HG03175 (cell line): Measurements from ENCODE around the gene ZNF492.
"Not testable (repeated sequence)": the region's sequence is repeated elsewhere in the genome, so short reads cannot be mapped to it uniquely, and the experiment has no call there.

Source experiments
- ATAC-seq: cut with Tn5 transposase; IDR thresholded peaks from one replicate; pipeline ENCODE4 v1.9.1; 2021; ENCODE audit warnings: mild to moderate bottlenecking, moderate library complexity; ENCODE audit not compliant: unreplicated experiment

The ZNF492 gene

DNA sequence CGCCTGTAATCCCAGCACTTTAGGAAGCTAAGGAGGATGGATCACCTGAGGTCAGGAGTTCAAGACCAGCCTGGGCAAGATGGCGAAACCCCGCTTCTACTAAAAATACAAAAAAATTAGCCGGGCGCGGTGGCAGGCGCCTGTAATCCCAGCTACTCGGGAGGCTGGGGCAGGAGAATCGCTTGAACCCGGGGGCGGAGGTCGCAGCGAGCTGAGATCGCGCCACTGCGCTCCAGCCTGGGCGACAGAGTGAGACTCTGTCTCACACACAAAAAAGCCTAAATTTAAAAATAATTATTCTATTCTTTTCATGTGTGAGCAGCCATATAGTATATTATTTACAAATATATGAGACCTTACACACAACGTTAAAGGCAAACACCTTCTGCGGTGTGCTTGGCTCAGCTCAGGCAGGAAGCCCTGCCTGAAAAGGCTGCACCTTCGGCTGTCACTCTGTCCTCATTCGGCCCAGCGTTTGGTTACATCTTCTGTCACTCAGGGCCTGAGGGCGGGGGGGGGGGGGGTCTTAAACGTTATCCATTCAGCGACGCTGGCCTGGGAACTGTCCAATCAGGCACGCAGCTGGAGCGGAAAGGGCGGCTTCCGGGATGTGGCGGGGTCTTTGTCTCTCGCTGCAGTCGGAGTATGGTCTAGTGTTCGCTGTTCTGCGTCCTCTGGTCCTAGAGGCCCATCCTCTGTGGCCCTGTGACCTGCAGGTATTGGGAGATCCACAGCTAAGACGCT is at the start of gene ZNF492:
Gene ZNF492, plus strand, starts transcription at position 619 of the 744 bp plus-strand sequence. CDS start 19,076 bp downstream, outside the sequence.
- ATAC-seq: not testable (repeated sequence)

DNA sequence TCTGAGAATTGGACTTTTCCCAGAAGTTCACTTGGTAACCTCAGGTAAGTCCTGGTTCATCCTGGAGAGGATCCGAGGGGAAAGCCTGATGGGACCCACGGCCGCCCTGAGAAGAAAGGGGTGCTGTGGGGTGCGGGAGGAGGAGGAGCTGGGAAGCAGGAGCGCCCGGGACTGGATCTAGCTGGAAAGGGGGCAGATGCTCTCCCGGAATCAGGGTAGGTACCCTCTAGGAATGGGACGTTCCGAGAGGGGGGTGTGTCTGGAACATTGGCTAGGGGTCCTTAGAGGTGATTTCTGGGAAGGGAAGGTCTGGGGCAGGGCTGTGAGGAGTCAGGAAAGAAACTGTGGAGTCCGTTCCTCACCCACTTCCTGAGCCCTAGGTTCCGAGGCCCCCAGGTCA is 38.7 kb upstream of the ZNF492 start:
- ATAC-seq: no peak

DNA sequence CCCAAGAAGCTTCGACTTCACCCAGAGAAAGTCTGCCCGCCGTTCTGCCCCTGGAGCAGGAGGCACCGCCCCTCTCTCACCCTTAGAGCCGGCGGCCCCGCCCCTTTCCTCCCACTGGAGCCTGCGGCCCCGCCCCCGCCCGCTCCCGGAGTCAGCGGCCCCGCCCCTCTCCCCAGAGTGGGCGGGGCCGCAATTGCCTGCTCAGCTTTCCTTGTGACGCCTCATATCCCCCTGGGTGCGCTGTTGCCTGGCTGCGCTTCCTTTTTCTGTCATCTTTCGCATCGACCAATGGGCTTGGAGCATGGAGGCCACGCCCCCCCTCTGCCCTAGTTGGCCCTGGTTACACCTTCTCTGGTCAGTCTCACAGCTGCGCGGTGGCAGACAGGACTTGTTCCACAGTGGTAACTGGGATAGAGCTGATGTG is 38.2 kb upstream of the ZNF492 start:
- ATAC-seq: no peak

DNA sequence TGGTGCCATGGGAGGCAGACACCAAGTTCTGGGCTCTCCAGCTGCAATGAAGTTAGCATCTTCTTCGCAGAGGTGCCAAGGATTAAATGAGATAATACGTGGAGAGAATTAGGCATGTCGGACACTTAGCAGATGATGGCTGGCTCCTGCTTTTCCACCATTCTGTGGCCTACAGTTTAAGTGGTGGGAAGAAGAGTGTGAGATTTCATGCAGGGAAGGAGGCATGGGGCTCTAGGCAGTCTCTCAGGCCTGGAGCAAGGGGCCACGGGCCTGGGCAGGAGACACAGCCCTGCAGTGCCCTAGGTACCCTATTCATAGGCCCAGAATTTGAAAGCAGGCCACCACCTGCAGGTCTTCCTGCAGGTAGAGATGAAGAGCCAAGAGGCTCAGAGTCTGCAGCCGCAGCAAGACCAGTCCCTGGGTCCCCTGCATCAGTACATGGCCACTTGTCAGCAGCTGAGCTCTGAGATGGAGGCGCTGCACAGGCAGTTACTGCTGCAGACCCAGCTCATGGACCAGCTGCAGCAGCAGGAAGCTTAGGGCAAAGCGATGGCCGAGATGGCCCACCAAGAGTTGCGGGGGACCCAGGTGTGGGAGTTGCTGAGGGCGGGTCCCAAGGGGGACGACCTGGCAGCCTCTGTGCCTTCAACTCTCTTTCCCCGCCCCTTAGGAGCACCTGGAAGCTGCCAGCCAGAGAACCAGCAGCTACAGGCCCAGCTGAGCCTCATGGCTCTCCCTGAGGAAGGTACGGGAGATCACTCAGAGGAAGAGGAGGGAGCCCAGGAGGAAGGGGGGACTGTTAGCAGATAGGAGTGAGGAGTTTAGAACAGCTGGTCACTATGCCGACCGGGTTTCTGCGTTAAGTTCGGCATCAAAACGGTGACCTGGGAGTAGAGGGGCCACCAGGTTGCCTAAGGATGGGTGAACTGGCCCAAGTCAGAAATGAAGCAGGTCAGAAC is 33.2 kb upstream of the ZNF492 start:
- ATAC-seq: no peak

DNA sequence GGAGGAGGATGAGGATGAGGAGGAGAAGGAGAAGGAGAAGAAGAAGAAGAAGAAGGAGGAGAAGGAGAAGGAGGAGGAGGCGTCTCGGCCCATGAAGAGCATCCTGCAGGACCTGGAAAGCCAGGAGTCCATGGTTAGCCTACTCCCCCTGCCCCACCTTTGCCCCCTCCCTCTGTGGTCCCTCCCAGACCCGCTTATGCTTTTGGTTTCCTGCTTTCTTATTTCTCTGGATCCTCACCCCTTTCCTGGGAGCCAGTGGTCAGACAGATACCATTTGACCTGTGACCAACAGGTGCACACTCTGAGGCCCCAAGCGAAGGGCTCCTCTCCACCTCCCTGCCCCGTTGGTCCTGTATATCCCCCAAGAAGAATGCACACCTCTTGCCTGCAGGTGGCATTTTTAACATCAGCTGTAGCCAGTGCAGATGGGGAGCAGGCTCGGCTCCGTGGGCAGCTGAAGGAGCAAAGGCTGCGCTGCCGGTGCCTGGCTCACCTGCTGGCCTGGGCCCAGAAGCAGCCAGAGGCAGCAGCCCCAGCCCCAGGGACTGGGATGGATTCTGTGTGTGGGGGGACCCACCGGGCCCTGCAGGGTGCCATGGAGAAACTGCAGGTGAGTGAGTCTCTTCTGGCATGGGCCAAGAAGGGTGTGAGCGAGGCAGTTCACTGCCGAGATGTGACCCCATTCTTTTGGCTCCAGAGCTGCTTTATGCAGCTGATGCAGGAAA is 32.1 kb upstream of the ZNF492 start:
- no peak for ATAC-seq

DNA sequence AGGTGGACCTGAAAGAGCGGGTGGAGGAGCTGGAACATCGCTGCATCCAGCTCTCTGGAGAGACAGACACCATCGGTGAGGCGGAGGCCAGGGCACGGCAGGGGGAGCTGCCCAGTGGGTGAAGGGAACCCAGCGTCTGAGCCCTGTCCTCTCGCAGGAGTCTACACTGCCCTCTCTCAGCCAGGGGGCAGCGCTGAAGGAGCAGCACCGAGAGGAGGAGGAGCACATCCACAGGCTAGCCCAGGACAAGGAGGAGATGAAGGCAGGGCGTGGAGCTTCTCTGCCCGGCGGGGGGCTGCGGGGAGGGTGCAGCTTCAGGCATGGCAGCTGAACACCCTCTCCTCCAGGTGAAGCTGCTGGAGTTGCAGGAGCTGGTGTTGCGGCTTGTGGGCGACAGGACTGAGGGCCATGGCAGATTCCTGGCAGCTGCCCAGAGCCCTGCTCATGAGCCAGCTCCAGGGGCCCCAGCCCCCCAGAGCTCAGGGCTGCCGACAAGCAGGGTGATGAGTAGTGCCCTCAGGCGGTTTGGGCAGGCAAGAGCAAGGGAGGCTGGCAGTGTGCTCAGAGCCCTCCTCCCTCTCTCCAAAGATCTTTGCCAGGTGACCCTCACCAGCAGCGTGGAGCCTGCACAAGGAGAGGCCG is 31.4 kb upstream of the ZNF492 start:
- ATAC-seq: no peak

DNA sequence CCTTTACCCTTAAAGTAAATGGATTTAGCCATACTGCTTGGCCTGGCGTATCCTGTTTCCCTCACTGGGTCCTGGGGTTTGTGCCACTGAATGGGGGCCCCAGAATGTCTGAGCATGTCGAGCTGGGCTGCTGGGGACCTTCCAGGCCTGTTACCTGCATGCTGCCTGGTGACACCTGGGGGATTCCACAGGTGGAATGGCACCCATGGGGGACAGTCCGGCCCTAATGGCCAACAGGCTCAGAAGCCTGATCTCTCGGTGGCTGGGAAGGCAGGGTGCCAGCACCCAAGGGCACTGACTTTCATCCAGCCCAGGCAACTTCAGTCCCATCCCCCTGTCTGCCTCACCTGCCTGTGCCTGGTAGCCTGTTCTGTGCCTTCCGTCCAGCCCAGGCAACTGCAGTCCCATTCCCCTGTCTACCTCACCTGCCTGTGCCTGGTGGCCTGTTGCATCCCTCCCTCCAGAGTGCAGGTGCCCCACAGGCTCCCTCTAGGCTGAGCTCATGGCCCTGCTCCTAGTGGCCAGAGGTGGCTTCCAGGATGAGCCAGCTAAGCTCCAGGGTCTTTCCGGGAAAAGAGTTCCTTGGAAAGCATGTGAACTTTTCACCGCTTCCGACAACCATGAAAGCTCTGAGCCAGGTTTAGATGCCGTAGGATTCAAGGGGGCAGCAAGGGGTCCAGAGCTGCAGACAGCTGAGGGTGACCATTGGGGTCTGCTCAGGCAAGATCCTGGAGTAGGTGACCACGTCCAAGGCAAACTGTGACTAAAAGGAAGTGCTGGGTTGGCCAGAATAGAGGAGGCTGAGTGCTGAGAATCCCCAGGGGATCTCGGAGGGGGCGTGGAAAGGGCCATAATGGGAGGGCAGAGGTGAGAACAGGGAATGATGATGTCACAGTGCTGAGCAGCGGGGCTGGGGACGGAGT is 30.3 kb upstream of the ZNF492 start:
- no peak for ATAC-seq

GRCh38 chr19:22604571-22605274 is 29.4 kb upstream of the ZNF492 start:
- ATAC-seq: no peak

DNA sequence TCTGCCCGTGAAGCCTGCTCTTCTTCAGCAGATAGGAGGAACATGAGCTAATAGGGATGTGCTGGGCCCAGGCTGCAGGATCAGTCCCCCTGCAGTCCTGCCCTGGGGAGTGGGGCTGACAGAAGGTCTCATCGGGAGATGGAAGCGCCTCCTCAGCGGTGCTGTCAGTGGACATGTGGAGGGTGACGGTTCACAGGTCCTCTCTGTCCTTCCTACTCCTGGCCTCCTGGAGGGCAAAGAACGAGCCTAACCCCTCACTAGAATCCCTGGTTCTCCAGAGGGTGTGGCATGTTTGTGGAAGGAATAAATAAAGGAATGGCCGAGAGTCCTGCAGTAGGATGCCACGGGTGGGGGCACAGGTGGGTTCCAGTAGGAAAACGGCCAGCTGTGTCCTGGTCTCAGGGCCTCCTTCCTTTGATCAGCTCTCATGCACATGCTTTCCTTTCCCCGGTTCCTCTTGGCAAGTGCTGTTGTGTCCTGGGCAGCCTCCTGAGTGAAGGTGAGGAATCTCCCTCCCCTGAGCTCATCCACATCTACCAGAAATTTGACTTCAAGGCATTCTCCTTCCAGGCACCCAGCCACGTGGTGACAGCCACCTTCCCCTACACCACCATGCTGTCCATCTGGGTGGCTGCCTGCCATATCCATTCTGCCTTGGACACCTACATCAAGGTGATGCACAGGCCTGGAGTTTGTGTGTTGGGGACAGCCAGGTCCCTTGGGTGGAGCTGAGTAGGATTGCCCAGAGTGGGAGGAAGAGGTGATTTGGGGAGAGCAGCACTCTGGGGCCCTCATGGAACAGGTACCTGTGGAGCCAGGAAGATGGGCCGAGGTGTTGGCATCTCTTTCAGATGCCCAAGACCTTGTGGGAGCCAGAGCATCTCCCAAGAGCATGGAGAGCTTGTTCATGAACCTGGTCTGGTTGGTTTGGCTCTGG is 28.6 kb upstream of the ZNF492 start:
- ATAC-seq: no peak

DNA sequence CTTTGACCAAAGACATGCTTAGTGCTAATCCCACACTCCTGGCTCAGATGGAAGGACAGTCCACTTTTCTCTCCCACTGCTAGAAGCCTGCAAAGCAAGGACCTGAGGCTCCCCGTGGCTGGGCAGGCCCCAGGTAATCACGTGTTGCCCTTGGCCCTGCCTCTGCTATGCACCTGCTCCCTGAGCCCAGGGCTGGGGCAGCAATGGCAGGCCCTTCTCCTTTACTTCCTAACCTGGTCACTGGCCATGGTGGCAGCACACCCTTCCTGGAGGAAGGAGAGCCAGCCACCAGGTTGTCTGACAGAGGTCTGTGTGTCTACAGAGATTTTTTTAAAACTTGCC is 27.9 kb upstream of the ZNF492 start:
- no peak for ATAC-seq

DNA sequence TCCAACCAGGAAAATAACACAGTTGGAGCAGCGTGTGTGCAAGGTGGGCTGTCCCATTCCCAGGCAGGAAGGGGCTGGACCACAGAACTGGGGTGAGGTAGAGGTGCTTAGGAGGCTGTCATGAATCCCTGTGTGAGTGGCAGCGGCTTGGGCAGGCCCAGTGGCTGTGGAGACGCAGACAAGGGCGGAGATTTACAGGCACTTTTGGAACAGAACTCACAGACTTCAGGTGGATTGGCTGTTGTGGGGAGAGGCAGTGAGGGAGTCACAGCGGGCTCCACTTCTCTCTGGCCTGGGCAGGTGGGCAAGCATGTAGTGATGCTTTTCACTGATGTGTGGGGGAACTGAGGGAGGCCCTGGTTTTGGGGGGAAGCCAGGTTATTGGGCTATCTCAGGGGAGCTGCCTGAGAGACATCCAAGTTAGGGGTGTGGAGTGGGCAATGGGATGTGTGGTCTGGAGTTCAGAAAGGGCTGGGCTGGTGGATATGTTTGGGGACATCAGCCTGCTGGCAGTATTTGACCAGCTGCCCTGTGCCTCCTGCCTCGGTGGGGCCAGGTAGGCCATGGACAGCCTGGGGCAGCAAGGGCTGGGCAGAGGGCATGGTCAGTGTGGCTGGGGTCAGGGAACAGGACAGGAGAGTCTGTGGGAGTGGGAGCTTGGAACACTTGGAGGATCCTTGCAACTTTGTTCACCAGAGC is 27.0 kb upstream of the ZNF492 start:
- no peak for ATAC-seq

DNA sequence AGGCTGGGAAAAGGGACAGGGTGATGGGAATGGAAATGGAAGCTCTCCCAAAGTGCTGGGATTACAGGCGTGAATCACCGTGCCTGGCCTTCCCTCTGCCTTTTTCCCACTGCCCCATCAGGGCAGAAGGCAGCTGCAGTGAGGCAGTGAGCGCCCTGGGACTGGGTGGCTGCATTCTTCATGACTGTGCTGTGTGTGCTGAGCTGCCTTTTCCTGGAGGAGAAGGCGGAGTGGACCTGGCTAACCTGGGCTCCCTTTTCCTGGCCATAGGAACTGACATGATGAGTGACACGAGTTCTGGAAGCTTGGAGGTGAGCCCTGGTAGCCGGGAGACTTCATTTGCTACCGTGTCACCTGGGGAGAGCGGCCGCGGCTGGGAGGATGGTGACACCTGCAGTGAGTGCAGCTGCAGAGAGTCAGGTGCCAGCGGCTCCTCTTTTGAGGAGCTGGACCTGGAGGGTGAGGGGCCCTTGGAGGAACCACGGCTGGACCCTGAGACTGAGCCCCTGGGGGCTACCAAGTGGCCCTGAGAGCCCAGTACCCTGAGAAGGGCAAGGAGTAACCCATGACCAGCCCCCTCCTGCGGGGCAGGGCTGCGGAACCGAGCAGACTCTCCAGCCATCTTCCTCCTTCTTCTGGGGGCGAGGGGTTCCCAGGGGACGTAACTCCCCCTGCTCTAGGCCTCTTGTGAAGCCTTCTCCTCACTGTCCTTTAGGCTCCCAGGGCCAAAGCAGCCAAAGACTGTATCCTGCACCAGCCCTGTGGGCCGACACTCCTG is 26.3 kb upstream of the ZNF492 start:
- no peak for ATAC-seq

DNA sequence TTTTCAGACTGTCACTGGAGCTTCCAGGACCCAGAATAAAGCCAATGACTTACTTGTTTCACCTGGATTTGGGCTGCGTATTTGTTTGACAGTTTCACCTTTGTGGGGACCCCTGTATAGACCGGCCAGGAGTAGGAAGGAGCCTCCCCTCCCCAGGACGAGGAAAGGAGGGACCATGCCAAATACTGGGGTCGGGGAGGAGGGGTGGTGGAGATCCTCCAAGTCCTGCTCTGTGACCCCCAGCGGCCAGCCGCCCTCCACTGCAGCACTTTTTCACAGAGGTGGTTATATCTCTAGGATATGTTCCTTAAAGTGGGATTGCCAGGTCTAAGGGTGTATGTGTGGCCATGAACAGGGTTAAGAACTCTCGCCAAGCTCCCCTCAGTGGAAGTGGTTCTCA is 25.7 kb upstream of the ZNF492 start:
- ATAC-seq: no peak

- no peak for ATAC-seq
Observed at GRCh38 chr19:22609630-22610029, 24.5 kb upstream of the ZNF492 start.

- no peak for ATAC-seq
Observed at GRCh38 chr19:22610121-22610520, 24.0 kb upstream of the ZNF492 start.

GRCh38 chr19:22612316-22612715 is 21.8 kb upstream of the ZNF492 start:
- ATAC-seq: no peak

- ATAC-seq: no peak
Observed at GRCh38 chr19:22616659-22617058, 17.5 kb upstream of the ZNF492 start.
